HG03460 (cell line): Measurements from ENCODE around the gene MYLIP.
A peak's percentile ranks its signal among the peaks of the same experiment; 100 is the strongest.

ENCODE experiments used
- ATAC-seq: cut with Tn5 transposase; IDR thresholded peaks from one replicate; pipeline ENCODE4 v1.9.1; 2021; ENCODE audit not compliant: unreplicated experiment

The MYLIP gene

DNA sequence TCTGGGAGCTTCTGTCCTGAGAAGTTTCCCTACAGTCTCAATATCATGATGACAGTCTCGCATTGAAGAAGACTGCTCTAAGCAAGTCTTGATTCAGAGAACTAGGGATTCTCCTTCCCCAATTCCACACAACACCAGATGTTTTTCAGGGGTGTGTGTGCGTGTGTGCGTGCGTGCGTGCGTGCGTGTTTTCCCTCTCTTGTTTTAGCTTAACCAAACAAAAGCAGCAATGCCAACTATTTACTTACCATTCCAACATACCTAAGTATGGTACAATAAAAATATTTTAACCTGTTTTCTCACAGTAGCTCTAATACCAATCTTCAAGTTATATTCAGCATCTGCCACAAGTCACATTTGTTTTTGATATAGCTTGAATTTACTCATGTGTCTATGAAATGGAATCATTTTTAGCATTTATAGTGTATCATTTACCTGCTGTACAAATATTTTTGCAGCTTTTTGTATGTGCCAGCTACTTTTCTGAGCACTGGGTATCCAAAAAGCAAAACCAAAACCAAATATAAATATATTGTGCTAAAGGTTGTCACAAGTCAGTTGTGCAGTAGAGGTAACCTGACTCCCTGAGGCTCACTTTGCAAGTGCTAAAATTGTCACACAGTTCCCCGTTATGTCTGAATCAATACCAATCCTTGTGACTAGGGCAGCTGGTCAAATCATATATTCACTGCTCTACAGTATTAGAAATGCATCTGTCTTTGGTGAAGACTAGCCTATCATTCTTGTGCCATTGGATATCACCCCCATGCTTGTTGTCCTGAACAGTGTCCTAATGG is 21.7 kb upstream of the MYLIP start:
- no peak for ATAC-seq

DNA sequence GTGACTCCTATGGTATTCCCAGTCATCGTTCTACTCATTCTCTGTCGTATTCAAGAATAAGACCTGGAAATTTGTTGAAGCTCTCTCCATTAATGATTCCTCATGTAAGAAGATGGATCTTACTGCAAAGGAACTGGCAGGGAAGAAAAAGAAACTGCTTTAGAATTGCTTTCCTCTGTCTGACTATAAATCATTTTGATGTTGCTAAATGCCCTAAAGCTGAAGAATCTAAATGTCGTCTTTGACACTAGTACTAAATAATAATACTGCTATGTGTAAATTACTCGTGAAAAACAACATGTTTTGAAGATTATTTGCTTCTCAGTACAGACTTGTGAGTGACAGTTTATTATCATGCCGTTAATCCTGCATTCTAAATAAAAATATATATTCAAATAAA is 20.5 kb upstream of the MYLIP start:
- ATAC-seq = no peak

DNA sequence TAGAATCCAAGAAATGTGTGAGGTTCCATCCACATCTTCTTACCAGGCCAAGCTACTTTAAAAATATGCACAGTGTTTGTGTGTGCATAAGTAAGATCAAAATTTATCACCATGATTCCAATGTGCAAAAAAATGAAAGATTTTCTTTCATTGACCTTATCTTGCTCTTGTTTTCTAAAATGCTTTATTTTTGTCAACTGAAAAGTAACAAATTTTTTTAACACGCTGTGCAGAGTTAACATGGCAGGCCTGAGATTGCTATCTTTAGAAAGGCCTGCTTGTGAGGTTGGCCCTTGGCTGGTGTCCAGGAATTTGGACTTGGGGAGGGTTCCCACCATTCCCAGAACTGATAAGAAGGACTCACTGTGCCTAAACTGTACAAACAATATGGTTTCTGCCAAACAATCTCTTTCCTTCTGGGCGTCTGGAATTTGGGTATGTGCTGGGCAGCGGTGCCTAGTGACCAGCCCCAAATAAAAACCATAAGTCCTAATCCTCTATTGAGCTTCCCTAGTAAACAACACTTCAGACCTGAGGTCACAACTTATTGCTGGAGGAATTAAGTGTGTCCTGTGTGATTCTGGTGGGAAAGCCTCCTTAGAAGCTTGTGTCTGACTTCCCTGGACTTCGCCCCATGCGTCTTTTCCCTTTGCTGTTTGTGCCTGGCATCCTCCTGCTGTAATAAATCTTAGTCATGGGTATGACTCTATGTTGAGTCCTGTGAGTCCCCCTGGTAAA is 19.8 kb upstream of the MYLIP start:
- ATAC-seq = no peak

DNA sequence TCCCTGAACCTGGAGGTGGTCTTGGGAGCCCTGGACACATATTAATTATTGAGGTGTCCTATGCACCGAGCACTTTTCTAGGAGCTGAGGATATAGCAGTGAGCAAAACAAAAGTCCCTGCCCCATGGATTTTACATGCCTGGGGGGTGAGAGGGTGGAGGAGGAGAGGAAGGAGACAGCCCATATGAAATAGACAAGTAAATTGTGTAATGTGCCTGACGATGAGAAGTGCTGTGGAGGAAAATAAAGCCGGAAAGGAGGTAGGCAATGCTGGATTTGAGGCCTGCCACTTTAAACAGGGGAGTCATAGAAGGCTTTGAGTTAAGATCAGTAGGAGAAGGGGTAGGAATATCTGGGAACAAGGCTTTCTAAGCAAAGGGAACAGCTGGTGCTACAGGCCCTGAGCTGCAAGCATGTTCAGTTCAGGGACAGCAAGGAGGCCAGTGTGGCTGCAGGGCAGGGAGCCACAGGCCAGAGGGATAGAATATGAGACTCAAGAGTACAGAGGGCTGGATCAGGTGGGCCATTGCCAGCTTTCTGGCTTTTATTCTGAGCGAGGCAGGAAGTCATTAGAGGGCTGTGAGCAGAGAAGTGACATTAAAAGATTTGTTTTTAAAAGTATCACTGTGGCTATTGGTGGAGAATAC is 19.1 kb upstream of the MYLIP start:
- no peak for ATAC-seq

DNA sequence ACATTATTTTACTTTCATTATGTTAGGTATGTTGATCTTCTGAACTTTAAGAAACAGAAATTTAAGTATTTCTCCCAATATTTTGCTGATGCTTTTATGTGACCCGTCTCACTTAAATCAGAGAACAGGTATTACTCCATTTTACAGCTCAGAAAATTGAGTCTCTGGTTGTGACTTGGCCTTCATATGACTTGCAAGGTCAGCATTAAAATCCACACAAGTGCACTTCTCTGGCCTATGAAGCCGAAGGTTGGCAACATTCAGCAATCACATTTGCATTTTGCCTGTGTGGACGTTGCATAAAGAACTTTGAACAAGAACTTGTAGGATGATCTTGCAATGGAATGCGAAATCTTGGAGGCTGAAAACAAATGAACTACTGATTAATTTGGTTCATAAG is 10.1 kb upstream of the MYLIP start:
- no peak for ATAC-seq

DNA sequence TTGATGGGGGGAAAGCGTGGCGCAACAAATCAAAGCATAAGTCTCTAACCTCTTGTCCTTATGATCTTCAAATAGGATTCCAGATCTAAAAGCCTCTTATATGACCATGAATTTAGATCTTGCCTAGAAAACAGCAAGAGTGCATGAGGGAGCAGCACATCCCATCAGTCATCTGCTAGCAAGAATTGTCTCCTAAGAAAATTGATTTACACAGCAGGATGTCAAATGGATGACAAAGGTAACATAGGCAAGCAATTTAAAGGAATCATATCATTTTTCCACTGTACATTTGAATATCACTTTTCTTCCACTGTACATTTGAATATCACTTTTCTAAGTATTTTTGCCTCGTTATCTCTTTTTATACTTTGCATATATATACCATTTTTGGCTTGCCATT is 7.5 kb upstream of the MYLIP start:
- ATAC-seq = no peak

DNA sequence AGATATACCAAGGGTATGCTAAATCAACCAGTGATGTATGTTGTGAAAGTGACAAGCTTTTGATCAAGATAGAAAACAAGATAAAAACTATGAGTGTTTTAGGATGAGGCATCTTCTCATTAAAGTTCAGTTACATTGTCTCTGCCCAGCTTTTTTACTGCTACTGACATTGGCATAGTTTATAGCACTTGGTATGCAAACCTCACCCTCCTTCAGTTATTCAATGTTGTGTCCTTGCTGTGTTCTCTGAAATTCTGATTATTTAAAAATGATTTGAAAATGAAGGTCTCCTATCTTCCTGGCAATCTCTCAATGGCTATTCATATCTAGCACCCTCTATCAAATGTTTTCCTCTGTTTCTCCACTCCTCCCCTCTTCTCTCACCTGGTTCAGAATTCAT is 6.7 kb upstream of the MYLIP start:
- ATAC-seq = no peak

DNA sequence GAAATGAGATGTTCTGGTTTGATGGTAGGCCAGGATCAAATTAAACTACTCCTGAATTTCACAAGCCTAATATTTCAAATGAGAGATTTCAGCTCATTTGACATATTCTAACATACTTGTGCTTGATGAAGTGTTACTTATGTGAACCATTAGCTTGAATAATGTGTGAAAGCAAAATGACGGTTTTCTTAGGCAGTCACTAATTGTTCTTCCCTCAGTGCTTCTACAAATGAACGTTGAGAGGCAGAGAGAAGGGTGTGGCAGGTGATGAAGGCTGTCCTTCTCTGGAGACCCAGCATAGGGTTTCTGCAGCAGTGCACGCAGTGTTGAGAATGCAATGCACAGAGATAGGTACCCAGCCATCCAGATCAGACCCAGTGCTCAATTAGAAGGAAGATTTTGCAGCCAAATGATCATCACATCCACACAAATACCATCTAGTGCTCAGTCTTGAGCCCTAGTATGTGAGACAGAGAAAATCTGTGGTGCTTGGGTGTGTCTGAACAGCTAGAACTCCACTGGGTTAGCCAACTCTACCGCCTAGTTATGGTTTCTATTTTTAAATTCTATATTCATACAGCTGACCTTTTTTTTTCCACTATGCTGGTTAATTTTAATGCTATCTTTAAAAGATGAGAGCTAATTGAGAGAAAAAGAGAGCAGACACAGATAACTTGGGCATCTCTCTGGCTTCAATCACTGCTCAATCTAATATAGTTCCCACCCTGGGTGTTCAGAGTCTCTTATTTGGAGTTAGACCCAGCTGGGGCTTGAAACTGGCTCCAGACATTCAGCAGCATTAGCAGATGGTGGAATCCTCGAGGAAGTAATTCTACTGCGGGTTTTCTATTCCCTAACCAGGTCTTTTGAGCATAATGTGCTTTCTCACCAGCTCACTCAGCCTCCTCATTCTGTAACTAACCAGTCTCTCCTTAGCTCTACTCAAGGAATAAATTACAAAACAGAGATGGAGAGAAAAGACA is 4.4 kb upstream of the MYLIP start:
- ATAC-seq = no peak

DNA sequence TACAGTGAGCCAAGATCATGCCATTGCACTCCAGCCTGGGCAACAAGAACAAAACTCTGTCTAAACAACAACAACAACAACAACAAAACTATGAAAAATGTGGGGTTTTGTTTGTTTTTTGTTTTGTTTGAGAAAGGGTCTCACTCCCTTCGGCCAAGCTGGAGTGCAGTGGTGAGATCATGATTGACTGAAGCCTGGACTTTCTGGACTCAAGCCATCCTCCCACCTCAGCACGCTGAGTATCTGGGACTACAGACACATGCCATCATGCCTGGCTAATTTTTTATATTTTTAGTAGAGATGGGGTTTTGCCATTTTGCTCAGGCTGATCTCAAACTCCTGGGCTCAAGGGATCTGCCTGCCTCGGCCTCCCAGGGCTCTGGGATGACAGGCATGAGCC is 2.8 kb upstream of the MYLIP start:
- no peak for ATAC-seq

DNA sequence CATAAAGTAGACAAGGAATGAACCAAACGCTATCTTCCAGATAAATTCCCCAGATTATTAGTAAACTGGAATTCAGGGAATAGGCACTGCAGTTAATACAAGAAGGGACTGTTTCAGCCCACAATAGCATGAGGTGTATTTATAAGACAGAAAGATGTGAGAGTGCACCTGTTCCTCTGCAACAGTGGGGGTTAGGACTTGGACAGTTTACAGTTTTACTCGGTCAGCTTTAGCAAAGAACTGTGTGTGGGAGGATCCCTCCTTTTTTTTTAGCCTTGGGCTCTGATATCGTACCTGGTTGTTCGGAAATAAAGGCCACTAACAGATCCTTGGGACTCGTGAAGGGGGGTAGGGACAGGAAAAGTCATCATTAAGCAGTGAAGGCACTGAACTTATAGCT is 2.0 kb upstream of the MYLIP start:
- no peak for ATAC-seq

DNA sequence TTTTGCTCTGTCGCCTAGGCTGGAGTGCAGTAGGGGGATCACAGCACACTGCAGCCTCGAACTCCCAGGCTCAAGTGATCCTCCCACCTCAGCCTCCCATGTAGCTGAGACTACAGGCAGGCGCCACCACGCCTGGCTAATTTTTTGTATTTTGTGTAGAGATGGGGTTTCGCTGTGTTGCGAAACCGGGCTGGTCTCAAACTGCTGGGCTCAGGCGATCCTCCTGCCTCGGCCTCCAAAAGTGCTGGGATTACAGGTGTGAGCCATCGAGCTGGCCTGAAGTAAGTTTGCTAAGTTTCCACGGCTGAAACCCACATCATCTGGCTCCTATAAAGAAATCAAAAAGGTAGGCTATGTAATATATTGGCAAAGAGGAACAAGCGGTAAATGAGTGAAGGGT is 1.4 kb upstream of the MYLIP start:
- ATAC-seq = no peak

DNA sequence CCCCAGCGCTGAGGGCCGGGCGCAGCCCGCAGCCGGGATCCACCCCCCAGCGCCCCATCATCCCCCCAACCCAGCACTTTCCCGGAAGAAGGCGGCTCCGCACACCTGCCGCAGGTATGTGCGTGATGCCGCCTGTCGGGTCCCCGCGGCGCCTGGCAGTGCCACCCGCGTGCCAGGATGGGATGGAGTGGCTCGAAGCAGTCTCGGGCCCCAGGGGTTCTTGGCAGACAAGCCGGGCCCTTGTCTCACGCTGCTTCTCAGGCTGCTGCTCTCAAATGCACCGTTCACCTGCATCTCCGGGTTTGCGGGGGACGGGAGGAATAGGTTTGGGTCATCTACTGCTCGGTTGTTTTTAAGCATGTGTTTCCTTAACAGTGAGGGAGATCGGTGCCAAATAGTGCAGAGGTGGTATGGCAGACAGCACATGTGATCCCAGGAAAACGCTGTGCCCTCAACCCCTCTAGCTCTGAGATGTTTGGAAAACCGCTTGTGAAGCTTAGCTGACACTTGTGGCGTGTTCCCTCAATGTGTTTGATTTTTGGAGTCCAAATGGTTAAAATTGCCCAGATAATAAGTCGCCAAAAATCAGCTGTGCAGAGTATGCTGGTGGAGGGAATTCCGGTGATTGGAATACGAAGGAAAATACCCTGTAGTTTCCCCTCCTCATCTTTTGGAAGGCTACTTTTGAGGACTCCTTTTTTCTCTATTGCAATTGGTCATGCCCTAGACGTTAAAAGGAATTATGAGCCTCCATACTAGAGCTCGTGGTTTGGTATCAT is 926 bp downstream of the MYLIP start:
- ATAC-seq = no peak

DNA sequence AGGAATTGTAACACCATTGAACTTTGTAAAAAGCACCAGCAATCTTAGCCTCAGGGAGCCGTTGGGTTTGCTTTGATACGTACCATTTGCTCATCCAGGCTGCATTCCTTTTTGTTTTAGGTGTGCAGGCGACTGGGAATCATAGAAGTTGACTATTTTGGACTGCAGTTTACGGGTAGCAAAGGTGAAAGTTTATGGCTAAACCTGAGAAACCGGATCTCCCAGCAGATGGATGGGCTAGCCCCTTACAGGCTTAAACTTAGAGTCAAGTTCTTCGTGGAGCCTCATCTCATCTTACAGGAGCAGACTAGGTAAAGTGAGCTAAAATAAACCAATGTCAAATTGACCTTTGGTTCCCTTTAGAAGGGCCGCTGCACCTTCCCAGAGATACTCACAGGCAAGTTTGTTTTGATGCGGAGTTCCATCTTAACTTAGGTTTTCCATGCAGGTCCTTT is 1.6 kb downstream of the MYLIP start:
- ATAC-seq = no peak

DNA sequence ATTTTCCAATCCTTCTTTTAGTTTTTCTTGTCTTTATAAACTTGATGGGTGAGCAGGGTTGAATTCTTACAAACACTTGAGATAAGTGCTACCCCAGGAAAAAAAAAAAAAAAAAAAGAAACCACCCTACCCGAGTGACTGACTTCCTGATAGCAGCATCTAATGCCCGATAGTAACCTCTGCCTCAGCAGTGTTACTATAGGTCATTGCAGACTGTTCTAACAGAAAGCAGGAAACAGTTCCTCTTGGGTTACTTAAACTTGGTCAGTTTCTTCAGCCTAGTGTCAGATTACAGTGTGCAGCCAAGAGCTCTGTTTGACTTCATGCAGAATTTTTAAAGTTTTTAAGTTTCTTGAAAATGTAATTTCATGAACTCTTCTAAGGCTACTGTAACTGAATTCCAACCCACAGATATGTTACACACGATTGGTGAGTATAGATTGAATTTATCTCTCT is 2.1 kb downstream of the MYLIP start:
- peak; percentile 59 for ATAC-seq

DNA sequence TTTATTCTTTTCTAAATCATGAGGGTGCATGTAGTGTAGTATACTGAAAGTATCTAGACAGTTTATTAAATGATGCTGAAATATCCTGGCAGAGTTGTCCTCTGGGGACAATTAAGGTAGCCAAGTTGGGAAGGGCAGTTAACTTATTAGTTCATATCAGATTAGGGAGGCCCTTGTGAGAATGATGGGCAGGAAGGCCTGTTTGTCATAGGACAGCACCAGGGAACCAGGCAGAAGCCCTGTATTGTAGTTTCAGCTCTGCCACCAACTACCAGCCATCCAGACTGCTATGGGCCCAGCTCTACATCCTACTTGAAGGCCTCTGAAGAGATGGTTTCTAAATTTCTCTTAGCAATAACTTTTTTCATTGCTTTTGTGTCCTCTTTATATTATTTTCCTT is 4.0 kb downstream of the MYLIP start:
- ATAC-seq = no peak

DNA sequence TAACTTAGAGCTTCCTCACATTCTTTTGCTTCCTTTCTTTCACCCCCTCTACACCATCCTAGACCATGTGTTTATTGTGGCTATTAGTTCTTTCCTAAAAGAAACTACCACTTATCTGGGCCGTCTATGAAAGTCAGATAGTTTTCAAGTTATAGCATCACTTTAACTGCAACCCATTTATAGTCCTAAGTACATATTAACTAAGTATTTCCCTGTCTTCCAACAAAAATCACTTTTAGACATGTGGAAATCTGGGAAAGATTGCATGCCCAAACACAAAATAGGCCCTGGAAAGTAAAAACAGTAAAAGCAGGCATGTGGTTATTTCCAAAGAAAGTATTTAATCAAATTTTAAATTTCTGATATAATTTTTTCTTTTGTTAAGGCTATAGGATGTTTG is 5.5 kb downstream of the MYLIP start:
- no peak for ATAC-seq

DNA sequence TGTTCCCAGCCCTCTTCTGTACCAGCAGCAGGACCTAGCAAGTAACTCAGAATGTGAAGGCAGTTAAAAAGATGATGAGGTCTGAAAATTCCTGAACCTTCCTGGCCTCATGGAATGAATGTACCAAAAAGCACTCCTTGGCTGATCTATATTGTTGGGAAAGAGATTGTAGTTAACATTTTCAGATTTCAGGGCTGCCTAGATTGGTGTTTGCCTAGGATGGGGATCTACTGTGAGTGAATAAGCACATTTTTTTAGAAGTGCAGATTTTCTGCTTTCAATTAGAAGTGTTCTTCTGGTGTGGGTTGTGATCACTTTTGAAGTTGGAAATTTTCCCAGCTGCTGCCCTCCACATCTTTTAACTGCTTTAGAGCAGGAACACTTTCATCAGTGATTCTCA is 6.2 kb downstream of the MYLIP start:
- ATAC-seq = no peak

DNA sequence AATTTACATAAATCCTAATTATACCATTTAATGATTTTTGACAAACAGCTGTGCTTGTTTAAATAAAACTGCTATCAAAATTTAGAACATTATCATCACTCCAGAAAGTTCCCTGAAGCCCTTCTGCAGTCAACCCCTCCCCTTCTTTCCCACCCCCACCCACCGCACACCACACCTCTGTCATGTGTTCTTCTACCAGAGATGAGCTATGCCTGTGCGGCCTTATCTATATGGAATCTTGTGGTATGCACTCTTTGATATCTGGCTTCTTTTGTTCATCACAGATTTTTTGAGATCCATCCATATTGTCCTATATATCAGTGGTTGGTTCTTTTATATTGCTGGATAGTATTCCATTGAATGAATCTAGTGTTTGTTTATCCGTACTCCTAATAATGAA is 7.2 kb downstream of the MYLIP start:
- ATAC-seq = no peak

DNA sequence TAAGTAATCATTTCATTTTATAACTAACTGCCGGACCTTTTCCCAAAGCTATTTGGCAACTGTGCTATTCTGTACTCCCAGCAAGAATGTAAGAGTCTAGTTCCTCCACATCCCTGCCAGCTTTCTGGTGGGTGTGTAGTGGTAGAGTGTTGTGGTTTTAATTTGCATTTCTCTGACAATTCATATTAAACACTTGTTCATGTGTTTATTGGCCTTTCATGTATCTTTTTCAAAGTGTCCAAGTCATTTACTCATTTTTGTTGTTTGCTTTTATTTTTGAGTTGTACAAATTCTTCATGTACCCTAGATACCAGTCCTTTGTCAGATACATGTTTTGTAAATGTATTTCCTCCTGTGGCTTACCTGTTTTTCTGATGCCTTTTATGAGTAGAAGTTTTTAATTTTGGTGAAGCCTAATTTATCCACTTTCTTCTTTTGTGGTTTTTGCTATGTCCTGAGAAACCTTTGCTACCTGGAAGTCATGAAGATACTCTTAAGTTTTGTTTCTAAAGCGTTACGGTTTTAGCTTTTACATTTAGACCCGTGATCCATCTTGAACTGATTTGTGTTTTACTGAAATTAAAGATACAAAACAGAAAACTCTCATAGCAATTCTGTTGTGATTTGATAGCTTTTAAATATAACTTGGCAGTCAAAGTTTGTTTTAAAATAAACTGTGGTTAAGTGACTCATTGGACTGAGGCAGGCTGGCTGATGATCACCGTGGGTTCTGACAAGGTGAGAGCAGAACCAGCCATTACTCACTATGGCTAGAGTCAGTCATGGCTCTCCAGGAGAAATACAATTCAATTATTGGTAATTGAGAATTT is 8.0 kb downstream of the MYLIP start:
- no peak for ATAC-seq
